NCI-H1417 treated with DMSO at 0.1 percent for 48 hours (cell line): ENCODE results near the gene MYO5B.

Source experiments
- DNase-seq: peaks from one replicate; lab custom pipeline; 2025; lab: John Stamatoyannopoulos, UW

MYO5B gene

DNA sequence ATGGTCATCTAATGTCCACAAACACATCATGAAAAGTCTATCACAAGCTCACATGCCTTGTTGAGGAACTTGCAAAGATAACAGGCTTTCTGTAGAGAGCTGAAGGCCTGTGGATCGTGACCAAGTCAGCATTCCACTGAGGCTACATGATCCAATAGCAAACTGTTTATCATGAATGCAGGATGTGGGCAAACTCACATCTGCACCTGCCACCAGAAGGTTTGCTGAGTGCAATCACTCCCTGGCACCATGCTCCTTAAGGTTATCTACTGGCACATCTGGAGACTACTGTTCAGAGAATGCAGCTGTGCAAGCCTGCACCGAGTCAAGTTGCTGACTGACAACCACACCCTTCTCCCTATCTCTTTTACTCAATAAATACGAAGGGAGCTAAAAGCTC is 314.3 kb downstream of the MYO5B start:
- DNase-seq = no peak

DNA sequence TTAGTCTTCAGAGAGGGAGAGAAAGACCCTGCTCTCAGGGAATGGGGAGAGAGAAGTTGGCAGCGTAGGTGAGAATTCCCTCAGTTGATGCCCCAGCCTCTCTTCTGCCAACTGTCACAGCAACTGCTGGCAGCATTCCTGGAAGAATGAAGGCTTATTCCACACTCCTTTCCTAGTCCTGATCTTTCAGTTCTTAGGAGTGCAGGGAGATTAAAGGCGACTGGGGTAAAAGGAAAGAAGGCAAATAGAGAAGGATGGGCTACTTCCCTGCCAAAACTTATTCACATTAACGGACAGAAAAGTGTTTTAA is 315.7 kb downstream of the MYO5B start:
- no peak for DNase-seq

DNA sequence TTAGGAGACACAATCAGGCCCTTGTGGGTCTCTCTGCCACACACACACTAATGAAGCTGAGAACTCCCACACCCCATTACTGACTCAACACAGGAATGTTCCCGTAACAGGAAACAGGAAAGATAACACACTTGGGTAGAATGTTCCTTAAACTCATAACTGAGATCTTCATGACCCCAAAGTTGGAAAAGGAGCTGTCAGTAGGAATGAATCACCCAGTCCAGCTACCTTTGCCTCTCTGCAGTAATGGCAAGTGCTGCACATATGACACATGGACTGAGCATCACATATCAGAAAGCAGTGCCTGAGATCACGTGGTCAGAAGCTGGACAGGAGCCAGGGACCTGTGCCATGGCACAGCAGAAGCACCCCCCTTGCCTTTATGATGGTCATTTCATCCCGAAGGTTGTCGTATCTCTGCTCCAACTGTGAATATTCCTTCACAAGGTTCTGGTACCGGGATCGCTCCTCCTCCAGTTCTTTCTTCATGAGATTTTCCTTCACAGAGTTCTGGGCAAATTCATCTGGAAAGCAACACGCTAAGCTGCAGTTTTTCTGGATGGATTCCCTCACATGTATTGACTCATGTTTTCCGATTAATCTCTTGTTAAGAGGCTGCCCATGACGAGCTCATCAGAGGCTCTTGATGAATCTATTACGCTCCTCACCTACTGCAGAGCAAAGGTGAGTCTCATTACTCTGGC is 316.2 kb downstream of the MYO5B start:
- DNase-seq = no peak

DNA sequence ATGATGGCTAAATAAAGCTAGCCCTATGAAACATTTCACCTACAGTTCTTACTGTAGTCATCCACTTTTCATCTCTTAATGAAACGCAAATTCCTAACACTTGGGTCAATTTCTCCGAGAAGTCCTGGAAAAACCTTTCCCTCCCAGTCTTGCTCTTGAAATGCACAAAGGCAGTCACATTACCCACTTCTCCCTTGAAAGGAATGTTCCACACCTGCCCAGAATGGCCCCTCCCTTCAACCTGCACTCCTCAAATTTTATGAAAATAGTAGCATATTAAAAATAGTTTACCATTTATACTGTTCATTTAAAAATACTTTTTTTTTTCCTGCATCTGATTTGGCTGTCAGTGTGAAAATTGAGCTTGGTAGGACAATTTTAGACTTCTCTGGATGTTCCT is 316.9 kb downstream of the MYO5B start:
- no peak for DNase-seq

DNA sequence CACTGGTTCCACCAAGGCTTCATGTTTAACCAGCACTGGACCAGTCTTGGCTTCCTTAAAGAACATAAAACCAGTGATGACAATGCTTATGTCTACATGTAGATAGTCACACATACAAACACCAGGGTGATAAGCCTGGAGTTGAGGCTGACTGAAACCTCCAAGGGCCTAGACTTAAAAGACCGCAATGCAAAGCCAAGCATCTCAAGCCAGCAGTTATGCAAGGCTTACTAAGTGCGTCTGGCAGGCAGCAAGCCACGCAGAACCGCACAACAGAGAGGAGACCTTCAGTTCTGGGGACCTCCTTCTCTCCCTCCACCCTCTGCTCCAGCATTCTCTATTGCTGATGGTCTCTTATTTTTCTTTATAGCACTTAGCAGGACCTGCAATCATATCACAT is 318.4 kb downstream of the MYO5B start:
- DNase-seq = no peak

DNA sequence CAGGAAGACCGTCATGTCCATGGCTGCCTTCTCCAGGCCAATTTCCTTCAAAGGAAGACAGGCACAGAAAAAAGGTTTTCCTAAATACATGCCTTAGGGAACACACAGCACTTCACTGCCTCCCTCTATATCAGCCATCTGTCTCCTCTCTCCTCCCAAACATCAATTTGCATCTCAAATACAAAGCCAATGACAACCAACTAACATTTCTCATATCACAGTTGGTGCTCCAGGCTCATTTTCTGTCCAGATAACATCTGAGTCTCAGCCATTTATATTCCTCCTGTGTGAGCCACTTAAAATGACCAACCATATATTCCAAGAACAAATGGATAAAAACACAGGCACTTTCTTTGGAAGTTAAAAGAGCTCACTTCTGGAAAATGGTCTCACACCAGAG is 319.2 kb downstream of the MYO5B start:
- no peak for DNase-seq

DNA sequence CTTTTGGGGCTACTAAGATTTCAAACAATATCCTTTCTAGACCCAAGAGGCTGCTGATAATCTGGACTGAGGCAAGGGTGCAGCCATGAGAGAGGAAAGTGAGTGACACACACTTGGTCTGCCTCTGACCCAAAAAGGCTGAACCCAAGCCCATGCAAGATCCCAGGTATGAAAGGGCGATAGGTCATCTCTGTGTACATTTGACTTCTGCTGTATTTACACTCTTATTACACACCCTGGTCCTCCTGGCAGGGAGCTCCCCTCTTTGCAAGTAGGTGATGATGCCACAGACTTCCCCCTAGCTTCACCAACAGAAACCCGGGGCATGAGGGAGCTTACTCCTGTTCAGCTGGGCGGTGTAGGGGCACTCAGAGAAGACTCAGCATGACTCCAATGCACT is 319.8 kb downstream of the MYO5B start:
- no peak for DNase-seq

DNA sequence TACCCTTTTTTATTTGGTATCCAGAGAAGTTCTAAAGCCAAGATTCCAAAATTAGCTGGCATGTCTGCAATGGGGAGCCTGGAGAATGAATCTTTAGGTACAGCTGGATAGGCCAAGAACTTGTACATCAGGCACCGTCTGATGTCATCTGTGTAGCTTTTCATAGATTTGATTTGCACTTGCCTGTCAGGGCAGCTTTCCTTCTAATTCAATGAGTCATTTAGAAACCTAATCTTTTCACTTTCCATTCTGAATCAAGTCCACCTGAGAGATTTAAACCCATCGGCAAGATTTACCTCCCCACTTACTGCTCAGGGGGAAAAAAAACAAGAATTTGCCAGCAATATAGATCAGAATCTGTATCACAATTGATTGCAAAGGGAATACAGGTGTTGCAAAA is 320.7 kb downstream of the MYO5B start:
- no peak for DNase-seq

DNA sequence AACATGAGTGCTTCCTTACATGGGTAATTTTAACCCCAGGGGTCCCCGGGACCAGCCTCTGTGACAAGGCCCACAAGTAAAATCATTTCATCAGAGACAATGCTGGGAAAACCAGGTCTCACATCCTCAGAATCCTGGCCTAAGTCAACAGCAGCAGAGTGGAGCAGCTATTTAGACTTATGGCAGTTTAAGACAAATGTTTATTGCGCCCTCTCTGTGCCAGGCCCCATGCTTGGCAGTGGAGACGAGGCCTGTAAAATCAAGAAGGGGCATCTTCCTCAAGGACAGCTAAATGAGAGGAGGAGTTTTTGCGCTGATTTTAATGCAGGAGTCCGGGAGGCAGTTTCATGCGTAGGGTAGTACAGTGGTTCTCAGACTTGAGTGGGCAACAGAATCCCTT is 325.6 kb downstream of the MYO5B start:
- peak; percentile 48 for DNase-seq

DNA sequence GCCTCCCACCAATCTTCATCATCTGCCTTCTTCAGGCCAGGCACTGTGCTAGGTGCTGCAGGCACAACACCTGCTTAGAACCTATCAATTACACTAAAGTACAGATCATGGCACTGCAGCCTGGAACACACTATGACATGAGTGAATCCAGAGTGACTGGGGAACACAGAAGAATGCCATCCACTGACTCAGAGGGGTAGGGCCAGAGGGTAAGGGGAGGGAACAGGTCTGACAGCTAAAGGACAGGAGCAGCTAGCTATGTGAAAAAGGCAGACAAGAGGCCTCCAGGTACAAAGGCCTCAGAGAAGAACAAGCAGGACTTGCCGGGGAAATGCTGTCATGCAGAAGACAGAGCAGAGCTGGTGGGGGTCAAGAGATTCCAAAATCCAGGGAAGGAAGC is 328.3 kb downstream of the MYO5B start:
- no peak for DNase-seq

DNA sequence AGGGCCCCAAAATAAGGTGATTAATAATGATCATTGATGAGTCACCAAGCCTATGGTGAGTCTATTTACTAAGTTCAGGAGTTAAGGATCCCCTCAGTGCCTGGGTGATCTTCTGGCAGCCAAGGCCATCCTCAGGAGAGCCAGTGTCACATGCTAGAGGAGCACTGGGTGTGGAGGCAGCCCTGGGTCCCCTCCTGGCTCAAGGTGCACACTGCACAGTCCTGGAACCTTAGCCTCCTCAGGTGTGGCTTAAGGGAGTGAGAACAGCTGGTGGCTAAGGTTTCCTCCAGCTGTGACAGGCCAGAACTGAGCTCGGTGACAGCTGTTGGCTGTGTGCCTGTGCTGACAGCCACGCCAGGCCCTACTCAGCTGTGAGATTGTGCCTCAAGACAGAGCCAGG is 329.5 kb downstream of the MYO5B start:
- no peak for DNase-seq

DNA sequence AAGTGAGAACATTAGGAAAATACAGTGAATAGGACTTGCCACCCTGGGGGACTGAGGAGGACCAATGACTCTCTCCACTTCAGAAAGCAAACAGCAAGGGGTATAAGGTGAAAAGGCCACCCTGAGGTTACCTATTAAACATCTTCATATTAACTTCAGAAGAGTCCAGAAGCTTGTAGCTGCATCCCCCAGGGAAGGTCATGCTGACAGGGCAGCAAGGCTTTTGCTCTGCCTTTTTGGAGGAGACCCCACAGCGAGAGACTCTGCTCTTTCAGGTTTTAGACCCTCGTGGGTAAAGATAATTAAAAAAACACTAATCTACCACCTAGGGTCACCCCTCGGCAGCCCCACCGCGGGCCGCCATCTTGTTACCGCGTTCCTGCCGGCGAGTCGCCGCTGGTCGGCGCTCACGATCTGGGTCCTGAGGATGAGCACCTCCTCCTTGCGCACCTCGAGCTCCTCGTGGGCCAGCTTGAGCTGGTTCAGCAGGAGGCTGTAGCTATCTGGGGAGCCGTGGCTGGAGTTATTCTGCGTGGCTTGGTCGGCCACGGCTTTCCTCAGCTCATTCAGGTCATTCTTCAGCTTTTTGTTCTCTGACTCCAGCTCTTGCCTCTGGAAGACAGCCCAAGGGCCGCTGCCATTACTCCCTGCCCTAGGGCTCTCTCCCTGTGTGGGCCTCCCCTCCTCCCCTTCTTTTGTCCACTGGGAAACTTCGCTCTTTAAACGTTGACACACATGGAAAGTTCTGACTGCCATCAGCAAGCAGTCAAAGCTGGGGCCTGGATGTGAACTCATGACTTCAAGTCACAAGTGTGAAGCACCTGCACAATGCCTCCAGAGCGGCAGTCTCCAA is 331.0 kb downstream of the MYO5B start:
- DNase-seq = no peak

DNA sequence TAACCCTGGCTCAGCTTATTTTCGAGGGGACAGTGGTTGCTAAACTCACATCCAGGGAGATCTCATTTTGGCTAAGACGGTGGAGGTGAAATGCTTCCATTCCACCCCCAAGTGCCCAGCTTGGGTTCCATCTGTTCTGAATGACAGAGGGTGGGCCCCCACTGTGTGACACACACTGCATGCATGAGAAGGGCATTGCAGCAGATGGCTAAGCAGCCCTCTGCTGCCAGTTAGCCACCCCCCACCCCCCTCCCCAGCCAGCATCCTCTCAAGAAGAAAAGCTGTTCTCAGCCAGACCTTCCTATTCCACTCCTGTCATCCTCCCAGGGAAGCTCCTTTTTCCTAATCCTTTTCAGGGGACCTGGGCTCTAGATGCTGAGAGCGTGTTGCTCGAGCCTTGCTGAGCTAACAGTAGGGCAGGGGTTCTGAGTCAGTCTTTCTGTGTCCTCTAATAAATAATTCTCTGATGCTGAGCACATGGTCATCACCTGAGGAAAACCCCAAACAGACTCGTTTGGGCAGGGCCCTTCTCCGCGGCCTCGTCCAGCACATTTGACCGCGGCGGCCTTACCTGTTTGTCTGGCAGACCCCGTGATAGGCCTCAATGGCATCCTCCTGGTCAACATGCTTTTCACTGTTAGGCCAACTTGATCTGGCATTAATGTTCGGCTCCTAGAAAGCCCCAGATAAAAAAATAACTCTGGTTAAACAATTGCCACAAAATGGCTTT is 332.1 kb downstream of the MYO5B start:
- no peak for DNase-seq

DNA sequence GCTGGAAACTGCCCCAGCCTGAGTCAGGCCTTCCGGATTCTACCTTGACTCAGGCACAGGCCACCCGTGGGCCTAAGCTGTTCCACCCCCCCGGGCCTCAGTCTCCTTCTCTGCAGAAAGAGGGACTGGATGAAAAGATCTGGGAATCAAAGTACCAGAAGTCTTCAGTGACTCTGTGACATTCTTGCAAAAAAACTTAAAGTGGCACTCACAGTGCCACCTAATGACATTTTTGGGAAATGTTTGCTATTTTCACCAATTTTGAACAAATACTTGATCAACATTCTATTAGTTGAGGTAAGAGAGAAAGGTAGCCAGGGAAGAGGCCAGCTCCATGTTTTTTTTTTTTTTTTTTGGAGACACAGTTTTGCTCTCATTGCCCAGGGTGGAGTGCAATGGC is 333.3 kb downstream of the MYO5B start:
- no peak for DNase-seq

DNA sequence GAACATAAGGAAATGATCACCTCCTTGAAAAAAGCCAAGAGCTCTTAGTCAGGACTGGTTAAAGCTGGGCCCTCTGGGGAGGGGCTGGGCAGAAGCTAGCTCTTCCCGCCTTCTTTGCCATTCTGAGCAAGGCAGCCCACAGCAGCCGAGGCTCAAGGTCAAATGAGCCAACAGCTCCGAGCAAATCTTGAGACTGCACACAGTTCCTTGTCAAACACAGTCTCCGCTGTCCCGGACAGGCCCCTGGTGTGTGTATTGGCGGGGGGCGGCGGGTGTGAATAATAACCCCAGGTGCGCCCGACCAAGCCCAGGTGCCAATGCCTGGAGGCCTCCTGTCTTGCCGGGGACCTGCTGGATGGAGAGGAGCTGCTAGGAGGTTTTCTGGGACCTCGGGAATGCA is 335.2 kb downstream of the MYO5B start:
- DNase-seq = no peak

DNA sequence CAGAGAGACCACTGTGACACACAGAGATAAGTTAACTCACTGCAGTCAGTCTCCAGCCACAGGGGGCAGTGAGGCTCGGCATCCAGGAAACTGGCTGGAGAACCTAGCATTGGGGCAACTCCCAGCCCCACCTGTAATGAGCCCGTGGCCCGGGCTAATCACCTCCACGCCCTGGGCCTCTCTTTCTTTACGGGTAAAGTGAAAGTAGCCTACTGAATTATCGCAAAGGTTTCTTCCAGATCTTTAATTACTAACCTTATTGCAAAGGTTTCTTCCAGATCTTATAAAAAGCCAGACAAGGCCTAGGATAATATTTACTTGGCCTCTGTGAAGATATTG is 336.0 kb downstream of the MYO5B start:
- DNase-seq = no peak

DNA sequence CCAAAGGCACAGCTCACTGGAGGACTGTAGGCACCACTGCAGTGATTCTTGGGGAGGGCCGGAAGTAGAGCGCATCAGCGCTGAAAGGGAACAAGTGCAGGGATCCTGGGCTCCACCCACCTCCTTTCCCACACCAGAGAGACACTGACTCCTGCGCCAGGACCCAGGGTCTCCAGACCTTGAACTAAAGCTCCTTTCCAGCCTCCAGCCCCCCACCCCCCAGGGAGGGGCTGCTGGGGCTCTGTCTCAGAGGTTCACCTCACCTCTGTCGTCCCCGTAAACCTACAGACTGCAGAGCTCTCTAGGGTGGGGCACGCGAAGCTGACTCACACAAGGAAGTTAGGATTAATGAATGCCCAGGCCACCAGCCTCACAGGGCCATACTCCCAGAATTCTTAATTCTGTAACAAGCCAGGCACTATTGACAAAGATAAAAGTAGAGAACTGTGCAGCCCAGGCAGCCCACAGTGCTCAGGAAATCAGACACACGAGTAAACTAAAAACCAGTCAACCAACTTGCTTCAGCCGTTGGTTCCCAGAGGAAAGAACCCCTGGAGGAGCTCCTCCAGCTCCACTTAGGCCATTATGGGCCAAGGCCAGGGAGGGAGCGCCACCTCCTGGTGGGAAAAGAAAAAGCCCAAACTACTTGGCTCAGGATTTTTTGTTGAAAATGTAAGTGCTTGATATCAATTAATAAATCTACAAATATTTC is 336.5 kb downstream of the MYO5B start:
- DNase-seq = no peak

DNA sequence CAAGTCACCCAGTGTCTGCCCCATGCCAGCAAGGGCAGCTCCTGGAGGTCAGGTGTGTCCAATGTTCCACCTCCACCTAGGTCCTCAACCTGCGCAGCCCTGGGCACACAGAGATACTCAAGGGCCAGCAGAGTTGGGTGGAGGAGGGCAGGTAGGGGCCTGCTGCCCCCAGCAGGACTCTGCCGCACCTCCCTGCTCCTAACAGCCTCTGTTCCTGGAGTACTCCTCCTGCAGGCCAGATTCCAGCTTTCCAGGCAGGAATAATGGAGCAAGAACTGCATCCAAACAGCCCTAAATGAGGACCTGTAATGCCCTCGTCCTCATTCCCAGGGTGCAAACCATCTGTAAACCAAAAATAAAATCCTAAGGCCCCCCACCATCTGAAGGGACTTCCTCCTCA is 337.2 kb downstream of the MYO5B start:
- no peak for DNase-seq

DNA sequence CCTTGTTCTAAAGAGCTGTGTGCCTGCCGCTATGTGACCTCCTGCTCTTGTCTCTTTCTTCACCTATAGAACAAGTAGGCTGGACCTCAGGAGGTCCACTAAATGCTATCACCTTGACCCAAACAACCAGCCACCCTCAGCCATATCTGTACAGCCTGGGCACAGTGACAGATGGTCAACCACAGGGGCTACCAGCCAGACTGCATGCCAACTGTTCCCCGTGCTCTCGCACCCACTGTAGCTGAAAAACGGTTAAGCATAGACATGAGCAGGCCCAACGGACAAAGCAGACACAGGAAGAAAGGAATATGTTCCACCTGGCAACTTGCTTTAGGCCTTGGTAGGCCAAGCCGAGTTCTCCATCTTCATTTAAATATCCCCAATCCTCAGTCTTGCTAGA is 338.5 kb downstream of the MYO5B start:
- no peak for DNase-seq

DNA sequence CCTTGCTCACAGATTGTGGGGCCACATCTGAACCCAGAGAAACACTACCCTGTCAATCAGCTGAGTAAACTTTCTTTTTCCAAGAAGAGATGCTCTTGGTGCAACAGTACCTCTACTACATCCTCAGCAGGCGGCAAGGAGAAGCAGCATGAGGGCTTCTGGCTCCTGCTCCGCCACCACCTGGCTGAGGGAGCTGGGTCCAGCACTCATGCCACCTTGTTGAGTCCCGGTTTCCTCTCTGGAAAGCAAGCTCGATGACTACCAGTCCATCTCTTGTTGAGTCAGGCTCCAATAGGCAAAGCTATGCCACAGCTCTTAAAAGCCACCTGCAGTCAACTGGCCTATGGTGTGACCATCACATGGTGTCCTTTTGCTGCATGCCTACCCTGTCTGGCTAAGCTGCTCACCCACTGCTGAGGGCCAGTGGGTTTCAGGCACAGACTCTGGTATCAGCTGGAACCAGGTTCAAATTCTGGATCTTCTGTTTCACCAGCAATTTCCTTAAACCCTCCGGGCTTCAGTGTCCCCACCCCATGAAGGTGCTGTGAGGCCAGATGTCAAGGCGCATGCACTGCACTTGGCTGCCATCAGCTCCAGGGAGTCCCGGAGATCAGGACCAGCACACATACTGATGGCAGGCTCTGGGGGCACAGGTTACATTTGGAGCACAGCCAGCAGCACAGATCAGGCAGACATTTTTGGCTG is 339.1 kb downstream of the MYO5B start:
- no peak for DNase-seq

DNA sequence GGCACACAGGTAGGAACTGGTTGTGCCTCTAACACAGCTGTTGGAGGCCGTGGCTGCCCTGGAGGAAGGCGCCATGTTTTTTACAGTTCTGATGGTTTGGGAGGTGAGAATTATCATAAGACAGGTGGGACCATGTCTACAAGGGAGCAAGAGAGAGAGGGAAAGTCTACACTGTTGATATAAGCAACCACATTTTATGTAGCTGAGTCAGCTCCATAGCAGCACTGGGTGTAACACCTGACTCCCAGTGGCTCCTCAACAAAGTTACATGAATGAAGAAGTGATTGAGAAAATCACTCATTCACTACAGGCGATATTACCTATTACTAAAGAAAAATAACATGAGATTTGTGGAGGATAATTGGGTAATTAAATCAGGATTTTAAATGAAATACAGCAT is 340.3 kb downstream of the MYO5B start:
- no peak for DNase-seq

DNA sequence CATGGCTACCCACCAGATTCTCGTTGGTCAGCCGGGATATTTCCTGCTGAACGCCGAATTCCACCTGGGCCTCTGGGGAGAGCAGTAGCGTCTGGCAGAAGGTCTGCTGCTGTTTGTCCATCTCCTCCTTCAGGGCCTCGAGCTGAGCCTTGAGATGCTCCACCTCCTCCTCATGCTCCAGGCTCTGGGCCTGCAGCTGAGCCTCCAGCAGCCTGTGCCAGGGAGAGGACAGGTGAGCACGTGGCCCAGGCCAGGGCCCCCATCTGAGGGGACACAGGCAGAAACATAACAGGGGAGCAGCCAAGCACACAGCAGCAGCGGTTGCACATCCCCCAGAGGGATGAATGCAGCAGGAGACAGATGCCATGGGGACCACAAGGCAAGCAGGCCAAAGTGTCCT is 341.5 kb downstream of the MYO5B start:
- DNase-seq = no peak
